ENCODE data around the gene MYO9A.

GRCh38 chr15:72167445-72167844 is 49.5 kb upstream of the MYO9A start:
- TF ChIP-seq CTCF (IDR thresholded peaks at IDR 0.05) (no peak), POLR2A (IDR thresholded peaks at IDR 0.05) (no peak)
